CD4-positive, alpha-beta T cell treated with Interleukin-17A for 4 hours (primary cell): ENCODE results near the gene UGT1A6.

Experiments used
- DNase-seq: peaks from one replicate; pipeline ENCODE4 v3.0.0-alpha.2; 2020; ENCODE audit warnings: mixed read lengths

The UGT1A6 gene

DNA sequence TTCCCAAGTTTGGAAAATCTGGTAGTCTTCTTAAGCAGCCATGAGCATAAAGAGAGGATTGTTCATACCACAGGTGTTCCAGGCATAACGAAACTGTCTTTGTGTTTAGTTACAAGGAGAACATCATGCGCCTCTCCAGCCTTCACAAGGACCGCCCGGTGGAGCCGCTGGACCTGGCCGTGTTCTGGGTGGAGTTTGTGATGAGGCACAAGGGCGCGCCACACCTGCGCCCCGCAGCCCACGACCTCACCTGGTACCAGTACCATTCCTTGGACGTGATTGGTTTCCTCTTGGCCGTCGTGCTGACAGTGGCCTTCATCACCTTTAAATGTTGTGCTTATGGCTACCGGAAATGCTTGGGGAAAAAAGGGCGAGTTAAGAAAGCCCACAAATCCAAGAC, 79.5 kb downstream of the UGT1A6 start:
- DNase-seq, result no peak

DNA sequence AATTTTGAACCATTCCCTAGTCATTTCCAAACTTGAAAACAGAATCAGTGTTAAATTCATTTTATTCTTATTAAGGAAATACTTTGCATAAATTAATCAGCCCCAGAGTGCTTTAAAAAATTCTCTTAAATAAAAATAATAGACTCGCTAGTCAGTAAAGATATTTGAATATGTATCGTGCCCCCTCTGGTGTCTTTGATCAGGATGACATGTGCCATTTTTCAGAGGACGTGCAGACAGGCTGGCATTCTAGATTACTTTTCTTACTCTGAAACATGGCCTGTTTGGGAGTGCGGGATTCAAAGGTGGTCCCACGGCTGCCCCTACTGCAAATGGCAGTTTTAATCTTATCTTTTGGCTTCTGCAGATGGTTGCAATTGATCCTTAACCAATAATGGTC, 79.9 kb downstream of the UGT1A6 start:
- no peak for DNase-seq

DNA sequence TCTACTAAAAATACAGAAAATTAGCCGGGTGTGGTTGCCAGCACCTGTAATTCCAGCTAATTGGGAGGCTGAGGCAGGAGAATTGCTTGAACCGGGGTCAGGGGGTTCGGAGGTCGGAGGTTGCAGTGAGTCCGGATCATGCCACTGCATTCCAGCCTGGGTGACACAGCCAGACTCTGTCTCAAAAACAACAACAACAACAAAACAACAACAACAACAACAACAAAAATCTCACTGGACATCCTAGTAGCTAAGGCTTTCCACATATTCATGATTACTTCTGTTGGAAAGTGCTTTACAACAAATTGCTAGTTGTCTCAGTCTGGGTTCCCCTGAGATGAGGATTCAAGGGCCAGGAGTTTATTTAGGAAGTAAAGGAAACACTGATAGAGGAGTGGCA, 81.2 kb downstream of the UGT1A6 start:
- no peak for DNase-seq

DNA sequence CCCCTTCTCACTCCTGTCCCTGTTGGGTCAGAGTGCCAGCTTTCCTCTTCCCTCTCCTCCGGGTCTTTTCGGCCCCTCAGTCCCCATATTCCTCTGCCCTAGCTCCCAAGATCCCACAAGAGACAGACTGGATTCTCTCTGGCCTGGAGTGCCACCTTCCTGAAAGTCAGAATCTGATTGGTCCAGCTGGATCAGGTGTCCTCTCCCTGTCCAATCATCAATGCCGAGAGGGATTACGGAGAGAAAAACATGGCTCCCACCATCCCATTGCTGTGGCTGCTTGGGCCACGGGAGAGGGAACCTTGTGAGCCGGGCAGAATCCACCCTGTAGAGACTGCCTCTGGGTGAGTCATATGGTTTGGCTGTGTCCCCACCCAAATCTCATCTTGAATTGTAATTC, 82.7 kb downstream of the UGT1A6 start:
- no peak for DNase-seq

DNA sequence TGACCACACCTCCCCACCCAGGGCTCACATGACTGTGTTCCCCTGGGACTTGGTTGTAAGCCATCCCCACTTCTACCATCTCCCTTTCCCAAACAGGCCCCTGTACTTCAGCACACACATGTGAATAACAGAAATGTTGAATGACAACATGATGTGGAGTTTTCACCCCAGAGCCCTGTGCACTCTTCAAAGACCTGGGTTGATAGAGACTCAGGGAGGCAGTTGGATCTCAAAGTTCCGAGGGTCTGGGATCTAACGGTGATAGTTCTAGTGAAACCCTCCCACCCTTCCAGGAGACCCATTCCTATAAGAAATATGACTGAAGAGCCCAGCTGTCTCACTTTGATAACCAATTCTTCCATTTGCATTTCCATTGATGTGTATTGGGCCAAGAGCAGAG, 85.3 kb downstream of the UGT1A6 start, which contains the start of gene MROH2A:
Gene MROH2A, plus strand, starts transcription at position 301 of the 400 bp plus-strand sequence. CDS start 1,029 bp downstream, outside the sequence.
- no peak for DNase-seq

DNA sequence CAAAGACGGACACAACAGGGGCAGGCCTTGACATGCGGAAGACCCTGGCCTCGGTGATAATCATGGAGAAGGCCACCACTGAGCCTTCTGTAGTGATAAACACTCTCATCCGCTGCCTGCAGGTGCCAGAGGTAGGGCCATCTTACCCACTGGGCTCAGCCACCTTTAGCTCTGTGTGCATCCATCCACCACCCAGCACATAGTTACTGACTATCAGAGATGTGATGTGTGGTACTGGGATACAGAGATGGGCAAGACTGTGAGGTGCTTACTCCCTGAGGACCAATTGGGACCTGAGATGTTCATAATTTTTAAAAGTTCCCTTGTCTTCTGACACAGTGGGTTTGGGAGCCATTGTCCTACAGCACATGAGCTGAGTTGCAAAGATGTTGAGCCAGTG, 87.0 kb downstream of the UGT1A6 start:
- DNase-seq, result no peak

DNA sequence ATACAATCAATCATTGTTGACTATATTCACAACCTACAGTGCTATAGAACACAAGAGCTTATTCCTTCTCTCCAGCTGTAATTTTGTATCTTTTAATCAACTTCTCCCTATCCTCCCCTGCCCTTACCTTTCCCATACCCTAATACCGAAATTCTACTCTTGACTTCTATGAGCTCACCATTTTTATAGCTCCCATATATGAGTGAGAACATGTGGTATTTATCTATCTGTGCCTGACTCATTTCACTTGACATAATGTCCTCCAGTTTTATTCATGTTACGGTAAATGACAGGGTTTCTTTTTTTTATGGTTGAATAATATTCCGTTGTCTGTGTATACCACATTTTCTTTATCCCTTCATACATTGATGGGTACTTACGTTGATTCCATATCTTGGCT, 88.1 kb downstream of the UGT1A6 start:
- DNase-seq, result no peak

DNA sequence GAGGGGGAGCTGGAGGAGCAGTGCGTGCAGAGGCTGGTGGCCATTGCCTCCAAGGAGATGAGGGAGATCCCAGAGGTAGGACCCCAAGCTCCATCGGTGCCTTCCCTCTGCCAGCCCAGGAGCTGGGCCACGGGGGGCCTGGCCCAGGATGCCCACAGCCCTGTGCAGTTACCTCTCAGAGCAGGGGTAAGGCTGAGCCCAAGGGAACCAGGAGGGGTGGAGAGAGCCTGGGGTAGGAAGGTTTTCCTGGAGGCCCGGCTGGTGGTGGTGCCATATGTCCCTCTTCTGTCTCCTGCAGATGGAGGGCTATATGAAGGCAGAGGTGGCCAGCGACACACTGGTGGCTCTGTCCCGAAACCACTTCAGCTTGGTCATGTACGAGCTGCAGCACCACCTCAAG, 96.9 kb downstream of the UGT1A6 start:
- DNase-seq, result no peak

DNA sequence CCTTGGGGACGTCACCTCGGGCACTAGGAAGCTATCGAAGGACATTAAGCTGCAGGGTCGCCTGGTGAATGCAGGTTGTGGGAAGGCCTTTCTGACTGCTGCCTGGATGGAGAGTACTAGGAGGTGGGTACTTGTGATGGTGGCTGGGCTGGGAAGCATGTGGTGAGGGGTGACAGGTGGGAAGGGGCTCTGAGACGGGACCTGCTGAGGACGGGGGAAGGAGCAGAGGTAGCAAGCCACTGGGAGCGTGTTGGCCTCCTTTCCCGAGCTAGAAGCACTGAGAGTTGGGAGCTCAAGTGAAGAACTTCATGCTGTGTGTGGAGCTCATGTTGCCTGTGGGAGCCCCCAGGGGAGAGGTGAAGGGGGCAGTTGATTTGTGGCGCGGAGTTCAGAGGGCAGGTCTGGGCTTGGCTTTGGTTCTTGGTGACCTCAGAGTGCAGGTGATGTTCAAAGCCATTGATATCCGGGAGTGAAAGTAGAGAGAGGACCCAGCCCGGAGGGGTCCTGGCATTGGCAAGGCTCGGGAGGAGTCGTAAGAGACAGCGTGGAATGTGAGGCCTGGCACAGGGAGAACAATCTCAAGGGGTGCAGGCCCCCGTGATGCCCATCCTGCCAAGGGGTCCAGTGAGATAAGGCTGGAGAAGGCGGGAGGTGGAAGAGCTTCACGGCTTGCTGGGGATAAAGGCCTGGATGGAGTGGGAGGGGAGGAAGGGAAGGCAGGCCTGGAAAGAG, 98.6 kb downstream of the UGT1A6 start:
- no peak for DNase-seq

DNA sequence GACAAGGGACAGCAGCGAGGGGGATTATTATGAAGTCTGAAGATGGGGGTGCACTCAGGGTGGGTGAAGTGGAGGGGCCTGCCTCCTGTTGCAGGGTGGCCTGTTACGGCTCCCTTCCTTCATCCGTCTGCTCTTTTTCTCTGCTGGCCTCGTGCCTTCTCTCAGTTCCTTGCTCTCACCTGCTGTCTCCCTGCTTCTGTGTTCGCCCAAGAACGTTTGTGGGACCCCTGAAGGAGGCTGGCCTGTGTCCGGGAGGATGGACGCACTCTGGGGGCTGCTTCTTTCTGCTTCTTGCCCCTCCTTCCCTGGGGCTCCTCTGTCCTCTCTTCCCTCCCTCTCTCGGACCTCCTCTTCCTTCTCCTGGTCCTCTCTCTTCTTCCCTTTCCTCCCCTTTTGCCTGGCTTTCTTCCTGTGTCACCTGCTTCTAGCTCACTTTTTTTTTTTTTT, 99.2 kb downstream of the UGT1A6 start:
- no peak for DNase-seq

DNA sequence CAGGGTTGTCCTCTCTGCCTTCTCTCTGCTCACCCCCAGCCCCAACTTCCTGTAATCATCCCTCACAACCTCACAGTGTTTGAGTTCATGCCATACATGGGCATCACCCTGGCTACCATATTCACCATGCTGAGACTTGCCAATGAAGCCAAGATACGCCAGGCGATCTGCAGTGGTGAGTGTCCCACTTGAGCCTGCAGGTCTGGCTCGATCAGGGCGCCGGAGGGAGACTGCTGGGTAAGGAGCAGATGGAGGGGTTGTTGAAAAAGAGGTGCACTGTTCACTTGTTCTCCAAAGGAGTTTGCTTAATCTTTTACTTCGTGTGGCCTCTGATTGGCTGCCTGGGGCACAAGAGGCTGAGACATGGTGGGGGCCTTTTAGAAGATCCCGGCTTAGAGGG, 100.0 kb downstream of the UGT1A6 start:
- no peak for DNase-seq

DNA sequence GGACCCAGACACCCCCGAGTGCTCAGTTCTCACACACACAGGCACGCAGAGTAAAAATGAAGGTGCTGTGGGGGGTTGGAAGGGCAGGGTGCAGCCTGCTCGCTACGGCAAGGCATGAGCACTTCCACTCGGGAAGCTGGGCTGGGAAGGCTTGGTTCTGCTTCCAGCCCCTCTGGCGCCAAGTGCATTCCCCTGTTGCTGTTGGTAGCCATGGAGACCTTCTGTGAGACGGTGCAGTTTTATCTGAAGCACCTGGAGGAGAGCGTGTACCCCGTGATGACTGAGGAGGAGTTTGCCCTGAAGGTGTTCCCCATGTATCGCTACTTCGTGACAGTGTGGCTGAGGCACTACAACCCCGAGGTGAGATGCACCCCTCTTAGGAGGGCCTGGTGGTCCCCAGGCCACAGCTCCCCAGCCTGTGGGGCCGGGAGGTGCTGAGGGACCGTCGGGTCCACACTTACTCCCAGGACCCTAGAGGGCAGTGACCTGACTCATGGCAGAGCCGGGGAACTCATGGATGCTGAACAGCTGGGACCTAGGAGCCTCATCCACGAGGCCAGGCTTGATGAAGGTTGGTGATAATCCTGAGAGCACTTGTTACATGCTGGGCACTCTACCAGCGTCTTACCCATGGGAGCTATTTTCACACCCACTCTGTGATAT, 100.9 kb downstream of the UGT1A6 start:
- no peak for DNase-seq

DNA sequence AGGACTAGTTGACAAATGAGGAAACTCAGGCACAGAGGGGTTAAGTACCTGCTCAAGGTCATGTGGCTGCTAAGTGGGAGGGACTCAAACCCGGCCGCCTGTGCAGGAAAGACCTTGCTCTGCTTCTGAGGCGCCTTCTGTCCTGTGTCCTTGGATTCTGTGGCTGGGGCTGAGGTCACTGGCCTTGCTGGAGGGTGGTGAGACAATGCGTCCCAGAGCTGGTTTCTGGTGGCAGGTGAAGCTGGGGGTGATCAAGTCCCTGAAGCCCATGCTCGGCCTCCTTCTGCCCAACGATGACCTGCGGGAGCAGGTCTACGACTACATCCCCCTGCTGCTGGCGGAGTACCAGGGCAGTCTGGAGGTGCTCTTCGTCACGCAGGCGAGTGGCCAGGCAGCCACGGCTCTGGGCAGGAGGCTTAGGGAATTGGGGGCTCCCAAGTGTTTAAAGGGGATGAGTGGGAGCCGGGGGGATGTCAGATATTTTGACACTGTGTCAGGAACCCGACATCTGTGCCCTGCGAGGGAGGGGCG, 101.5 kb downstream of the UGT1A6 start:
- DNase-seq, result no peak

DNA sequence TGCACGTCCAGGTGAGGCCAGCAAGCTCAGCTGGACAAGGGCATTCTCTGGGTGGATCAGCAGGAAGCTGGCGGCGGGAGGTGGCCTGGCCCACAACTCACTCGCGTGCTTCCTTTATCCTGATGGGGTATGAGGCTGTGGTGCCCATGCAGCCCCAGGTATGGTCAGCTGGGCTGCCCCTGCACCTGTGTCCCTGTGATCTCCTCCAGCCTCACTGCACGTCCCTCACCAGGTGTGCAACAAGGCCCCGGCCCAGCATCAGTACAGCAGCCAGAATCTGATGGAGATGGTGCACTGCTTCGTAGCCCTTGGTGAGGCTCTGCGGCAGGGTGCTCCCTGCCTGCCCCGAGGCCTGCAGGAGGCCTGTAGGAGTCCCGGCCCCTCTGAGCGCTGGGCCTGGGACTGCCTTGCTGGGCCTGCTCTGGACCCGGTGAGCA, 103.1 kb downstream of the UGT1A6 start:
- no peak for DNase-seq

DNA sequence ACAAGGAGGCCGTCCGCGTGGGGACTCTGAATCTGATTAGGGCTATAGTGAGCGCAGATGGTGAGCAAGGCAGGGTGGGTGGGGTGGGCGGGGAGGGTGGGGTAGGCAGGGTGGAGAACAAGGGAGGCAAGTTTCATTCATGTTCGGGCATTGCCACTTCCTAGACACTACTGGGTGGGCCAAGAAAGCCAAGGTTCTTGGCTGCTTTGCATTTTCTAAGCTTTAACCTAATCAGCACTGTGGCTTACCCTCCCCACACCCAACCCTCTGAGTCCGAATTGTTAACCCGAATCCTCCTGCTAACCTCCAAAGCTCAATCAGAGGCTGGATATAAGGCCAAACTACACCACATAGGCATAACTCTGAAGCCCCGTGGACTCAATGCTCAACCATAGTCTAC, 103.6 kb downstream of the UGT1A6 start:
- DNase-seq, result no peak

DNA sequence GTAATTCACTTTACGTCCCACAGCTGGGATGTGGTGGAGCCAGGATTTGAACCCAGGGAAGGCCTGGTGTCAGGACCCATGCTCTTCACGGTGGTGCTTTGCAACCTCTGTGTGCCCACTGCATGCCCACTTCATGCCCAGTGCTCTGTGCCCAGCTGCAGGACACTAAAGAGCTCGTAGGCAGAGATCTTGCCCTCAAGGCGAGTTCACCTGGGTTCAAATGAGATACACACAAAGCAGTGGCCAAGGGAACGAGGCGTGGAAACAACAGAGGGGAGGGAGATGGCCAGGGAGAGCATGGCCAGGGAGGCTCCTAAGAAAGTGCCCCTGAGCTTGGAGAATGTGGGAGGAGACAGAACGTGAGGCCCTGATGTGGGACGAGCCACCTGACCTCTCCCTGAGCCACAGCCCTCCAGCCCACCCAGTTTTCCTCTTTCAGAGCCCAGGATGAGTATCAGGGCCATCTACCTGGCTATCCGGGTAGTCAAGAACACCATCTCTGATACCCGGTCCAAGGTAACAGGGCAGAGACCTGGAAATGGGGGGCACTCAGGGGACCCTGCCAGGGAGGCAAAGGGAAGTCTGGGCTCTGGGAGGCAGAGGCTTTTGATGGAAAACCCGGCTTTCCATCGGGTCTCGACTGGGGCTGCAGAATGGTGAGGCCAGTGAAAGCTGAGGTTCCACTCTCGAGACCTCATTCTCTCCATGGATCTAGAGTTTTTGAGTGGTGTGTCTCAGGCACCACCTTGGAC, 105.8 kb downstream of the UGT1A6 start:
- no peak for DNase-seq

DNA sequence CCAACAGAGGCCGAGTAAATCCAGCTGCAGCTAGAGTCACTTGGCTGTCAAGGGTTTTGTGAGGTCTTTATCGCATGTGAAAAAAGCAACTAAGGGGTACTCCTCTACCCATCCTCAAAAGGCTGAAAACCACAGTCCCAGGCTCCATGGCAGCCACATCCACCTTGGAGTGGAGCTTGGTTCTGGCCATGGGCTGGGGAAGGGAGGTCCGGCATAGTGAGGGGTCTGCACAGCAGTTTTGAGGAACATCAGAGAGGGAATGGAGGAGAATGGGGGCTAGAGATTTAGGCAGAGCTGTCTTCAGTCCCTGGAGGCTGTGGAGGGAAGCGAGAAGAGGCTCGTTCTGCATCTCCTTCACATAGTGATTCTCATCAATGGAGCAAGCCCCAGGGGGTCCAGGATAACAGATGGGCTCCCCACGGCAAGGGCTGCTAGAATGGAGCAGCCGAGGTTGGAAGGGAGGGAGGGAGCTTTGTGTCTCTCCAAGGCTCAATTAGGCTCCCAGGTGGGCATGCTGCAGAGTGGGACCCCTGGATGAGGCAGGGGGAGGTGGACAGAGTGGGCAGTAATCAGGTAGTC, 106.5 kb downstream of the UGT1A6 start:
- DNase-seq, result no peak

DNA sequence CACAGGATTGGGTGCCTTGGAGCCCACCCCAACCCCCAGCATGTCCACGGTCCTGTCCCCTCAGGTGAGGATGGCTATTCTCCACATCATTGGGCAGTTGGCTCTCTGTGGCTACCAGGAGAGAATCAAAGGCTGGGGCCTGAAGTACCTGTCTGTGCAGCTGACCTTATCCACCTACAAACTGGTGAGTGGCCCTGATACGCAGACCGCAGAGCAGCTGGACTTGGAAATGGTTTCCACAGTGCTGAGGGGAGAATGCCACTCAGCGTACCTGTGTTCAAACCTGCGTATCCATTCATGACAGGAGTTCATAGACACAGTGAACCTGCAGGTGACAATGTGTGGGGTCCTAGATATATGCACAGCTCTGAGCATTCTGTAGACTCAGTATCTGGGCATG, 107.0 kb downstream of the UGT1A6 start:
- no peak for DNase-seq

DNA sequence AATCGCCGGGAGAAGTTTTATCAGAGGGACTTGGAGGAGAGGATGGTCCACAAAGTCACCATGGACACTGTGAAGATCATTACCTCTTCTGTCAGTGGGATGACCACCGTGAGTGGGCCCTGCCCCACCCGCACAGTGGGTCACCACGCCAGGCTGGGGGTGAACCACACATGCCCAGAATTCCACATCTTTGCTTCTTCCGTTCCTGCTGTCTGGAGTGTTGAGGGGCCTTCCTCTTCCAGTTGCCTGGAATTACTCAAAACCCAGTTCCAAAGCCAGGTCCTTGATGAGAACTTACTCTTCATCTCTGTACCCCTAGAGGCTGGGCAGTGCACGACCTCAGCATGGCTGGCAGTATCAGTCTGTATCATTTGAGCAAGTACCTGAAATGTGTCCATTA, 107.5 kb downstream of the UGT1A6 start:
- DNase-seq, result no peak

DNA sequence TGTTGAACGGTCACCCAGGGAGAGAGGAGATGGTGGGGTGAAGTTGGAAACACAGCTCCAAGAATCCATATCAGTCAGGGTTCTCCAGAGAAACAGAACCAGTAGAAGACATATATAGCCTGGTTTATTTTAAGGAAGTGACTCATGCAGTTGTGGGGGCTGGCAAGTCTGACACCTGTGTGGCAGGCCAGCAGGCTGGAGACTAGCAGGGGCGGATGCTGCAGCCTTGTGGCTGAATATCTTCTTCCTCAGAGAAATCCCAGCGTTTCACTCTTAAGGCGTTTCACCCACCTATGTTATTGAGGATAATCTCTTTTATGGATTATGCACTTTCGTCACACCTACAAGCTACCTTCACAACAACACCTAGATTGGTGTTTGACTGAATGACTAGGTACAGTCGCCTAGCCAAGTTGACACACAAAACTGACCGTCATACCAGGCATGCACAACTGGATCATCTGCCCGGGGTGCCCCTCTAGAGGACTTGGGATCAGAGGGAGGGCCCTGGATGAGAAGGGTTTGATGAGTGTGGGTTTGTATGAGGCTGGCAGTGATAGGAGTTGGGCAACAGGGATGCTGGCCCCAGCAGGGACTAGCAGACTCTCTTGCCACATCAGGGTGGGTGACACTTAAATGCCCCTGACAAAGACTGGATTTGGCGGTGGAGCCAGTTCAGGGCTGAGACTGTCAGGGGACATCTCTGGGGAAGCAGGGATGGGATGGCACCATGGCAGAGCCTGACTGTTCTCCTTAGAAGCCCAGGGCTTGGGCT, 108.9 kb downstream of the UGT1A6 start:
- DNase-seq, result no peak

DNA sequence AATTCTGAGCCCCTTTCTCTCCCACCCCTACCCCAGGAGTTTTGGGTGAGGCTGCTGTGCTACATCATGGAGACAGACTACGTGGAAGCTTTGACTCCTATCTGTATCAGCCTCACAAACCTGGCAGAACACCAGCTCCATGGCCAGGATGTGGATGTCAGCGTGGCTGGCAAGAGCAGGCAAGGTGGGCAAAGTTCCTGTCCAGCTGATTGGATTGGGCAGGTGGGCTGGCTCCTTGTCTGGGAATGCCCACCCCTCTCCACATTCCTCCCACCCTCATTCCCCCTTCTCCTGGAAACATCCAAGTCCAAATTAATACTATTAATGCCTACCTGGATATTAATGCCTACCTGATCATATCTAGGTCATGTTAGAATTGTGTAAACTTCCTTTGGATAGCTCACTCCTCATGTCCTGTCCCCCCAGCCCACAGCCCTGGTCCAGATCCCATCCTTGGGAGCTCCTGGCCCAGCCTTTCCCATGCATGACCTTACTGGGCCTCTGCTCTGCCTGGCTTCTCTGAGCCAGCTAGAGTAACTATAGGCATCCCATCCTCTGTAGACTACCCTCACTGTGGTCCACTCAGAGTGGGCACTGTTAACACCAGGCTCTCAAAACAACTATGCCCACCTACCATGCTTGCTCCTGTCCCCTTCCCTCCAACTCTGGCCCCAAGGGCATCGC, 109.6 kb downstream of the UGT1A6 start:
- DNase-seq, result no peak
